Stimulated activated CD8-positive, alpha-beta memory T cell treated with anti-CD3 and anti-CD28 coated beads, Interleukin-4, amount 100 ng/mL, for 1 hour (primary cell): ENCODE measurements around the gene DMPK.
A peak's percentile ranks its signal among the peaks of the same experiment; 100 is the strongest.

Experiments used
- DNase-seq, 2 donors: peaks; one replicate each; pipeline ENCODE4 v3.0.0-alpha.2; 2020; ENCODE audit warnings: low read depth in 2 of 2, low spot score in 1 of 2

Gene DMPK

DNA sequence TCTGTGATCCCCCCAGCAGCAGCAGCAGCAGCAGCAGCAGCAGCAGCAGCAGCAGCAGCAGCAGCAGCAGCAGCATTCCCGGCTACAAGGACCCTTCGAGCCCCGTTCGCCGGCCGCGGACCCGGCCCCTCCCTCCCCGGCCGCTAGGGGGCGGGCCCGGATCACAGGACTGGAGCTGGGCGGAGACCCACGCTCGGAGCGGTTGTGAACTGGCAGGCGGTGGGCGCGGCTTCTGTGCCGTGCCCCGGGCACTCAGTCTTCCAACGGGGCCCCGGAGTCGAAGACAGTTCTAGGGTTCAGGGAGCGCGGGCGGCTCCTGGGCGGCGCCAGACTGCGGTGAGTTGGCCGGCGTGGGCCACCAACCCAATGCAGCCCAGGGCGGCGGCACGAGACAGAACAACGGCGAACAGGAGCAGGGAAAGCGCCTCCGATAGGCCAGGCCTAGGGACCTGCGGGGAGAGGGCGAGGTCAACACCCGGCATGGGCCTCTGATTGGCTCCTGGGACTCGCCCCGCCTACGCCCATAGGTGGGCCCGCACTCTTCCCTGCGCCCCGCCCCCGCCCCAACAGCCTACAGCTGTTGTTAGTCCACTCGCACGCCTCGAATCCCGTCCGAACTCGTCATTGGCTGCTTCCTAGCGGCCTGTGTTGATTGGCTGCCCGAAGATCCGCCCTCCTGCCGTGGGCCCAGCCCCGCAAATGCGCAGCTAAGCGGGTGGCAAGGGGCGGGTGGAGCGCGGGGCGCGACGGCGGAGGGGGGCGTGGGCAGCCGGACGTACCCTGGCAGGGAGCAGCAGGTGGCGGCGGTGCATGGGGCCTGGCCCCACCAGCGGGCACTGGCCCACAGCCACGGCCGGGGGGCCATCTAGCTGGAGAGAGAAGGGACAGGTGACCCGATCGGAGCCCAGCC lies 11.8 kb downstream of the DMPK start:
- peak; percentile 80 to 83 for DNase-seq

DNA sequence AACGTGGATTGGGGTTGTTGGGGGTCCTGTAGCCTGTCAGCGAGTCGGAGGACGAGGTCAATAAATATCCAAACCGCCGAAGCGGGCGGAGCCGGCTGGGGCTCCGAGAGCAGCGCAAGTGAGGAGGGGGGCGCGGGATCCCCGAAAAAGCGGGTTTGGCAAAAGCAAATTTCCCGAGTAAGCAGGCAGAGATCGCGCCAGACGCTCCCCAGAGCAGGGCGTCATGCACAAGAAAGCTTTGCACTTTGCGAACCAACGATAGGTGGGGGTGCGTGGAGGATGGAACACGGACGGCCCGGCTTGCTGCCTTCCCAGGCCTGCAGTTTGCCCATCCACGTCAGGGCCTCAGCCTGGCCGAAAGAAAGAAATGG lies 12.5 kb downstream of the DMPK start:
- no peak for DNase-seq

DNA sequence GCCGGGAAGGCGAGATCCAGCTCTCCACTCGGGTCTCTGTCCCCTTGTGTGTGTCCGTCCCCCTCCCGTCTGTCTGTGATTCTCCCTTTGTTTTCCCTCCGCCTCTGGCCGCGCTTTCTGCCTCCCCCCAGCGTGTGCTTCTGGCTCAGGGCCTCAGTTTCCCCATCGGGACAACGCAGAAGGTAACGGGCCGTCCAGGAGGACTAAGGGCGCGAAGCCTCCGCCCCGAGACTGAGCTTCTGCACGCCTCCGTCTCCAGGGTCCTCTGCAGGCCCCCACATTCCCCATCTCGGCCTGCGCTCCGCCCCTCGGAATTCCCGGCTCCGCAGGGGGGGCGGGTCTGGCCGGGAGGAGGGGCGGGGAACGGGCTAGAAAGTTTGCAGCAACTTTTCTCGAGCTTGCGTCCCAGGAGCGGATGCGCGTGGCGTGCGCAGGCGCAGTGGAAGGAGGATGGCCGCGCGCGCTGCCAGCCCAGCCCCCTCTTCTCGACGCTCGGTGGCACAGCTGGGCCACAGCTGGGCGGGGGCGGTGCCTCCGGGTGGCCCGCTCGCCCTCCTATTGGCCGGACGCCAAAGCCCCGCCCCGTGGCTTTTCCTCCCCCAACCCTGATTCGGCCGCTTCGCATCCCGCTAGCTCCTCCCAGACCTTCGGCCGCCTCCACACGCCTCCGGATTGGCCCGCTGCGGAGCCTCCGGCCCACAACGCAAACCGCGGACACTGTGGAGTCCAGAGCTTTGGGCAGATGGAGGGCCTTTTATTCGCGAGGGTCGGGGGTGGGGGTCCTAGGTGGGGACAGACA lies 13.1 kb downstream of the DMPK start, which contains the start of gene SIX5:
TSS of gene SIX5 (minus strand) at position 269 of the 799 bp plus-strand sequence. CDS start 408 bp downstream, outside the sequence.
- DNase-seq = peak; percentile 78 to 89

DNA sequence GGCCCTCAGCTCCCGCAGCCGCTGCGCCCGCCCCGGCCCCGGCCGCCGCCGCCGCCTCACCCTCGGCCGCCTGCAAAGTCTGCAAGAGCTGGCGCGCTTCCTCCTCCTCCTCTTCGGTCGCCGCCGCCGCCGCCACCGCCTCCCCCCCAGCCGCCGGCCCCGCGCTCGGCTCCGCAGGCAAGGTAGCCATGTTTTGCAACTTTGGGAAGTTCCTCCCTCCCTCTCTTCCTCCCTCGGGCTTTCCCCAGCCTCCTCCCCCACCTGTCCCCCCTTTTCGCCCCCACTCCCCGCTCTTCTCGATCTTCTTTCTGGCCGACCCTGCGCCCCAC lies 13.7 kb downstream of the DMPK start:
- DNase-seq = no peak

DNA sequence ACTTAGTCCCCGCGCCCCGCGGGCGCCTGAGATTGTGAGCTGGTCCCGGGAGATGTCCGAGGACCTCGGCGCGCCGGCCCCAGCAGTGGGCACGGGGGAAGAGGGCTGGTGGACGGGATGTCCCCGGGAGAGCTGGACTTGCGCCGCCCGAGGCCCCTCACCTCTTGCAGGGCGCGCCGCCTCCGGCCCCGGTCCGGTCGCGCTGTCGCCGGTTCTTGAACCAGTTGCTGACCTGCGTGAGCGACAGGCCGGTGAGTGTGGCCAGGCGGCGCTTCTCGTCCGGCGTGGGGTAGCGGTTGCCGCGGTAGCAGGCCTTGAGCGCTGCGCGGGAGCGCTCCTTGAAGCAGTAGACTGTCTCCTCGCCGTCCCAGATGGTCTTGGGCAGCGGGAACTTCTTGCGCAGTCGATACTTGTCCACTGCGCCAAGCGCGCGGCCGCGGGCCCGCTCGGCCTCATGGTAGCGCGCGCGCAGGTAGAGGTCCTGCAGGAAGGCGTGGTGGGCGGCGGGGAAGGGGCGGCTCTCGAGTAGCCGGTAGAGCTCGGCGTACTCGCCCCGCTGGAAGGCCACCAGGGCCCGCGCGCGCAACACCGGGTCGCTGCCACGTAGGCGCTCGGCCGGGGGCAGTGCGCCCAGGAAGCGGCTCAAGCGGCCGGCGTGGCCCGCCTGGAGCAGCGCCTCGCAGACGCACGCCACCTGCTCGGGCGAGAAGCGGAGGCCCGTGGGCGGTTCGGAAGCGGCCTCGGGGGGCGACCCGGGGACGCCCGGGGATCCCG lies 14.2 kb downstream of the DMPK start:
- DNase-seq = no peak

DNA sequence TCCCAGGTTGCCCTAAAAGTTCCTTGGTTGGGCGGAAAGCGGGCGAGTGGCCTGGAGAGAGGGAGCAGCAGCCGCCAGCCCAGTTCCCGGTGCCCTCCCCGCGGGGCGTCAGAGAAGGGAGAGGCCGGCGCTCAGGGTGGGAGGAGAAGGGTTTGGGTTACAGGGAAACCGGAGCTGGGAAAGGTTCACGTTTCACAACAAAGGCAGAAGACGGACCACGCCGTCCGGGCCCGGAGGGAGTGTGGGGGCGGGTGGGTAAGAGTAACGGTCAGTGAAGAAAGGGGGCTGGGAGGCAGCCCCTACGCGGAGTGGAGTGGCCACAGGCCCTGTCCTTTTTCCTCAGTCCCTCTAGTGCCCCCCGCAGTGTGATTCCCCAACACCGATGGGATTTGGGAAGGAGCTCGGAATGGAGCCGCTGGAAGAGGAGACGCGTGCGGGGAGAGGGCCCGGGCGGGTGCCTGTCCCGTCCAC lies 14.8 kb downstream of the DMPK start:
- DNase-seq = no peak

DNA sequence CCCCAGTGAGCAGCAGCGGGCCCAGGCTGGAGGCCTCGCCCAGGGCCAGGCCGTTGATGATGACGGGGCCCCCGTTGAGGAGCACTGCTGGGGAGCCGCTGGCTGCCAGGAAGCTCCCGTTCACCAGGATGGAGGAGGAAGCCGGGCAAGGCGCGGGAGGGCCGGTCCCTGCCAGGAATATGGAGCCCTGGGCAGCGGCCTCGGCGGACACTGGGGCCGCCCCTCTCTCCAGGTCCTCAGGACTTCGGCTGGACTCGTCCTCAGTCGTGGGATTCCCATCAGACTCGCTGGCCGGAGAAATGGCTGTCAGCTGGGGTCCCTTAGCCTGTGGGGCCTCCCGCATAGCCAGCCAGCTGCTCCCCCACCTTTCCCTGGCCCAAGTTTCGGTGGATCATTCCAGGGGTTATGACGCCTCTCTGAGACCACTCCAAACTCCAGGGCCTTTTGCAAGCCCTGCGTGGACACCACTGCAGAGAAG lies 15.4 kb downstream of the DMPK start:
- no peak for DNase-seq

DNA sequence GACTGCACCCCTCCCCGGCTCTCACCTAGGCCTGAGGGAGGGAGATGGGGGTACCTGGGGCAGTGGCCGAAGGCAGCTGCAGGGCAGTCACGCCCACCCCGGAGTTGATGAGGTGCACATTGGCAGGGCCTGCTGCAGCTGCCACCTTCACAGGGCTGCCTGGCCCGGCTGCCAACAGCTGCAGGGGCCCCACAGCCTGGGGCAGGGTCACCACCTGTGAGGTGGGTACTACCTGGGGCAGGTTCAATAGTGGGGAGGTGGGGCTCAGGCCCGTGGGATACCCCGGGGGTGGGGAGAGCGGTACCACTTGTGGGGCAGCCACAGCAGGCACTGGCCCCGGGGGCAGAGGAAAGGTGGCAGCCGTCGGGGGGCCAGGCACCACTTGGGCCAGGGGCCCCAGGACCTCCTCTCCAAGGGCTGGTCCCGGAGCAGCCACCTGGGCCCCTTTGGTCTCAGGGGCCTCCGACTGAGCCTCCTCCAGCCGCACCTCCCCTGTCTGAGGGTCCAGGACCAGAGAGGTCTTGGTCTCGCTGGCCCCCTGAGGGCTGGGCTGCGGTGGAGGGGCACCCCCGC lies 15.9 kb downstream of the DMPK start:
- DNase-seq = no peak

DNA sequence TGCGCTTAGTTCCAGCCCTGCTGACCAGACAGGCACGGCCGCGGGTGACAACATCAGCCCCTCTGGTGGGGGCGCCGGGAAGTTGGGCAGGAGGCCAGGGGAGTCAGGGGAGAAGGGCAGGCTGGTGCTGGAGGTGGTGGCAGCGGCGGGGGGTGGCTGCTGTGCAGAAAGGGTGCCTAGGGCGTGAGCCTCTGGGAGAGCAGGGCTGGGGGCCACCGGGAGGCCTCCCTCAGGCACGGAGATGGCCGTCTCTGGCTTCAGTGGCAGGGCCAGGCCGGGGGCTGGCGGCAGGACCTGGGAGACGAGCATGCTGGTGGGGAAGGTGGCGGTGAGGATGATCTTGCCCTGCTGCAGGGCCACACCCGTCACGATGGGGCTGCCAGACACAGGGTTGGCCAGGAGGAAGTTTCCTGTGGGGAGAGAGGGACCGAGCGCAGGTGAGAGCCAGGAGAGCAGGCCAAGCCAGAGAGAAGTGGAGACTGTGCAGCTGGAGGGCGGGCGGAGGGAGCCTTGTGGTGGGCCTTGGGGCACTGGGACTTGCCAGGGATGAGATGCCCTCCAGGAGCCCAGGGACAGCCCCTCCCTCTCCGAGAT lies 16.5 kb downstream of the DMPK start:
- DNase-seq = no peak

DNA sequence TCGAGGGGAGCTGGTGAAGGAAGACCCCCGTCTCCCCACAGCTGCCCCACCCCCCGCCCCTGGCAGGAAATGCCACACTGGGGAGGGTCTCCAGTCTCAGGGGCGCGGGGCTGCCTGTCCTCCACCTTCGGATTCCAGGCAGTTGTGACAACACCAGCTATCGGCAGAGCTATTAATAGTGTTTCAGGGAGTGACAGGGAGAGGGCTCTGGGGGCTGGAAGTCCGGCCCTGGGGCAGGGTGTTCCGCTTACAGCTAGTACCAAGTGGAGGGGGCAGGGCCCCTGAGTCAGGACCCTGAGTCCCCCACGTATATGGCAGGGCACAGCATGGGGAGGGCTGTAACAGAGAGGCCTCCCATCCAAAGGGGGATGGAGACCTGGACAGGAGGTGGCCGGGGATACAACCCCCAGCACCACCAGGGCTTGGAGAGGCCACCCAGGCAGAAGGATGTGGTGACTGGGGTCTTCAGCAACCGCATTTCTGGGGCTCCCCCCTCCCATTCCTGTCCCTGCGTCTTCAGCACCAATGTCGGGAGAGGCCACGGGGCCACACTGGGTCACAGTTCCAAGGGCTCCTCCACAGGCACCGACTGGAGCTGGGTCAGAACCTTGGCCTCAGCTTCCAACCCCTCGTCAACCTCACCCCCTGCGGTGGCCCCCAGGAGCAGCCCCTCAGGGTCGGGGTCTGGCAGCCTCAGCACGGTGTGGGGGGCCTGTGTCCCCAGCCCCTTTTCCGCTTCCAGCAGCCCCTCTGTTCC lies 17.2 kb downstream of the DMPK start:
- no peak for DNase-seq

DNA sequence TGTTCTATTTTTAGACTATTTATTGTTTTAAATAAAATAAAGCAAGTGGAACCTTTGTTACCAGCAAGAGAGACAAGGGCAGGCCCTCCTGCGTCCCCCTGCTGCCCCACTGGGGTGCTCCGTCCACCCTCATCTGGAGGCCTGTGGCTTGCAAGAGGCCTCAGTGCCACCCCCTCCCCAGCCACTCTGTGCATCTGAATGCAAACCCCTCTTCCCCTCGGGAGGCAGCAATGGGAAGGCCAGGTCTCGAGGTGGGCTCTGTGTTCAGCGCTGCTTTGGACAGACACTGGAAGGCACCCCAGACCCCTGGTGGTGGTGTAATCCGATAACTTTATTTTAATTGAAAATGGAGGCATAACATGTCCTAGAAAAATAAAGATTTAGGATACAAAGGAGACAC lies 17.8 kb downstream of the DMPK start:
- no peak for DNase-seq

DNA sequence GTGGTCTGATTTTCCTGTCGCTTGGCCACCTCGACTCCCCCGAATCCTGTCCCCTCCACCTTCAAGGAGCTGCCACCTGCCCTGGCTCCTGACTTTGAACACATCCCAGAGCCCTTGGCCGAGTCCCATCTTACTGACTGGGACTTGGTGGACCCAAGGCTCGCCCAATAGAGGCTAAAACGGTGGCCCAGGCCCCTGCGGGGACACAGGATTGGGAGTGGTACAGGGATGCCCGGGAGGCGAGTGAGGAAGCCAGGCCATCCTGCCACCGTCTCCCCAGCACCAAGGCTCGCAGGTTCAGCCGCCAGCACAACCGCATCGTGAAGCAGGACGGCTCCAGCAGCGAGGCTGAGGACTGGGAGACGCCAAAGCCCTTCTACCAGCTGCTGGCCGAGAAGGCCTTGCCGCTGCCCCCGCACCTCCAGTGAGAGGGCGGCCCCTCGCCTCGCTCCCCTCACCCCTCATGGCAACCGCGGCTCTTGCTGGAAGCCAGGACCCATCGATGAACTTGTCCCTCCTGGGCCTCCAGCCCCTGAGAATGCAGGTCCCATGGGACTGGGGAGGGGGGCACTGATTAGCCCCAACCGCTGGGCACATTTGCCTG lies 18.5 kb downstream of the DMPK start:
- DNase-seq = no peak

DNA sequence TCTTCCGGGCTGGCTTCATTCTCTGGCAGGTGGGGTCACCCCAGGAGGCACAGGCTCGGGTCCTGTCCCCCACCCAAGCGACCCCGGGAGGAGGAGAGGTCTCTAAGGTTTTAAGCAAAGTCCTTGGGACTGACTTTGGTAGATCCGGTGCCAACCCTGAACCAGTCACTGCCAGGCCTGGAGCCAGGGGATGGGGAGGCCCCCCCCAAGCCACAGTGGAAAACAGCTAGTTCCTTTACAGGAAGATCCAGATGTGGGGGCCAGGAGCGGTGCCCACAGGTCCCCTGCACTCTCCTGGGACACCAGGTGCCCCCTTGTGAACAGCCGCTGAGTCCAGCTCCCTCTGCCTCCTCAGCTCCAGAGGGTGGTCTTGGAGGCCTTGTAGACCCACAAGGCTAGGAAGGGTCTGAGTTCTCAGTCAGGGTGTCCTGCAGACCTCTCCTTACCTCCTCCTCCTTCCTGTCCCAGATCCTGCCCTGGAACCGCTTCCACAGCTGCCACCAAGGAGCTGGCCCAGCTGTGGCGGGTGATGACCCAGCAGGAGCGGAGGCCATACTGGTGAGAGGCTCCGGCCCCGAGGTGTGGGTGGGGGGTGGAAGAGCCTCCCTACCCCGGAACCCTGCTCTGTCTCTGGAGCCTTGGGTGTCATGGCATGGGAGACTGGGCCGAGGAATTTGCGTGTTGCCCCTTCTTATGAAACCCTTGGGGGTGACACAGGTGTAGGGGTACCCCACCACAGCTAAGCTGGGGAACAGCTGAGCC lies 19.2 kb downstream of the DMPK start:
- no peak for DNase-seq

DNA sequence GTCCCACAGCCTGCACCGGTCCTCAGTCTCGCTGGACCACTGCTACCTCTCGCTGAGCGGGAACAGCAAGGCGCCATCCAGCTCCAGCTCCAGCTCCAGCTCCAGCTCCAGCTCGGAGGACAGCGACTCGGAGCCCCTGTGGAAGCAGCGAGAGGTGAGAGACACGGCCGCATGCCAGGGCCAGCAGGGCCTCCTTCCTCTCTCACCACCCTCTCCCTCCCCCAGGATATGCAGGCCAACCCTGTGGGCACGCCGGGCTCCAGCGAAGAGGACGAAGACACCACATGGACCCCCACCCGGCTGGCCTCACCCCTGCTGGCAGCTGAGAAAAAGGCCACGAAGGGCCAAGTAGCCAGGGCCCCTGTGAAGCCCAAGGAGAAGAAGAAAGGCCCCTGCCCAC lies 20.6 kb downstream of the DMPK start:
- no peak for DNase-seq

DNA sequence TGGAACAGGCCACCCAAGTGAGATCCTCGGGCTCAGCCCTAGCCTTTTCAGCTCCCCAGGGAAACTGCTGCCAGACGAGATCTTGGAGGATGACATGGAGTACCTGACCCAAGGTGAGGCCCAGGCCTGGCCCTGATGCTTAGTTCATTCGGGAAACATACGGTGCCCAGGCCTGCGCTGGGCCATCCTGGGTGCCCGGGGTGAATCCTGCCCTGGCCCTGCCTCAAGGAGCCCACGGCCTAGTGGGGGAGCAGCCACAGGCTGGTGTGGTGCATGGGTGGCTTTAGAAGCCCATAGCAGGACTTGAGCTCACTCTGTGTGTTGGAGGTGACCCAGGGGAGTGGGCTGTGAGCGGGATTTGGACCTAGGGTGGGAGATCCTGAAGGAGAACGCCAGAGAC lies 23.4 kb downstream of the DMPK start:
- no peak for DNase-seq

DNA sequence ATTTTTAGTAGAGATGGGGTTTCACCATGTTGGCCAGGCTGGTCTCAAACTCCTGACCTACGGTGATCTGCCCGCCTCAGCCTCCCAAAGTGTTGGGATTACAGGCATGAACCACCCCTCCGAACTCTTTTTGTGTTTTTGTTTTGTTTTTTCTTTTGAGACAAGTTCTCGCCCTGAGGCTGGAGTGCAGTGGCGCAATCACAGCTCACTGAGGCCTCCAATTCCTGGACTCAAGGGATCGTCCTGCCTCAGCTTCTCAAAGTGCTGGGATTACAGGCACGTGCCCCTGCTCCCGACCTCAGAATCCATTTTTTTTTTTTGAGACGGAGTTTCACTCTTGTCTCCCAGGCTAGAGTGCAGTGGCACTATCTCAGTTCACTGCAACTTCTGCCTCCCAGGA lies 24.6 kb downstream of the DMPK start:
- no peak for DNase-seq

DNA sequence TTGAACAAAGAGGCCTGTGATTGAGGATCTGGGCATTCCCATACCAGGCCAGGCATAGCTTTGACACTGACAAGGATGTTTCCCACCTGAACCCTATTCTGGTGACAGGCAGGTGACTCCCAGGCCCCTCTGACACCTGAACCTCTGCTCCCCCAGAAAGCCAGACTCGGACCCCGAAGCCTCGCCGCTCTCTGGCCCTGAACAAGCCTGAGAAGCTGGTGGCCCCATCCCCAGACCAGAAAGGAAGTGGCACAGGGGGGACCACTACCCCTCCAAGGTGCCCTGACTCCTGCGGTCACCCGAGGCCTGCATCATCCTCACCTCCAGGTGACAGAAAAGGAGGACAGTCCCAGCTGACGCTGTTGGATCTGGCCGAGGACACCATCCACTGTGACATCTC lies 28.0 kb downstream of the DMPK start:
- DNase-seq = no peak

DNA sequence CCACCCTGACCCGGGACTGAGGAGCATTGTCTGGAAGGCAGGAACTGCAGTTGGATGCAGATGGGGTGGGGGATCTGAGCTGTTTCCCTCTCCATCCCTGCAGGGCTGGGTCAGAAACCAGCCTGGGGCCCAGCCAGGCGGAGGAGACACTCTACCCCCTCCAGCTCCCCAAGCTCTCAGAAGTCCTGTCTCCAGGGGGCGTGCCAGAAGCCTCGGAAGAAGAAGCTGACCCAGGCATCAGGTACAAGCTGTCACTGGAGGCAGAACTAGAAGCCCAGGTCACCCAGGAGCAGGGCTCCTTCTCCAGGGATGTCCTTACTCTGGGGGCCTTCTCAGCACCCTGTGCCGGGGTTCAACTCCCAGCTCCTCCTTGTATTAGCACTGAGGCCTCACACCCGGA lies 28.7 kb downstream of the DMPK start:
- DNase-seq = no peak

DNA sequence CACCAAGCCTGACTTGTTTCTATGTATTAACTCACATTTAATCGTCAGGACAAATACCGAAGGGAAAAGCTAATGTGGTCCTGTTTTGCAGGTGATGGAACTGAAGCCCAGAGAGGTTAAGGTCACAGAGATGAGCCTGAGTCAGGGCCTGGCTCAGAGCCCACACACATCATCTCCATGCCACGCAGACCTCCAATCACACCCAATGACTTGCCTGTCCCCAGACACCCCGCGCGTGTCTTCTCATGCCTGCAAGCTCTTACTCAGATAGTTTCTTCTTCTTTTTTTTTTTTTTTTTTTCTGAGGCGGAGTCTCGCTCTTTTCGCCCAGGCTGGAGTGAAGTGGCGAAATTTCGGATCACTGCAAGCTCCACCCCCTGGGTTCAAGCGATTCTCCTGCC lies 29.7 kb downstream of the DMPK start:
- no peak for DNase-seq
